KBM-7 (cell line): Measurements from ENCODE around the gene DLGAP4.
A peak's percentile ranks its signal among the peaks of the same experiment; 100 is the strongest.
"Not testable (repeated sequence)": the region's sequence is repeated elsewhere in the genome, so short reads cannot be mapped to it uniquely, and the experiment has no call there.

ENCODE experiments used
- DNase-seq: peaks from one replicate; pipeline ENCODE4 v3.0.0-alpha.2; 2015
- in situ Hi-C: fragments of 300-500 bp; cut with MboI; formaldehyde crosslinking; loops from 2 replicates; pipeline ENCODE4 v1.14.3; 2020; ENCODE audit warnings: low sequenced_read_pairs, low pct_unique_long_range_greater_than_20kb, mixed read lengths

DLGAP4 gene

DNA sequence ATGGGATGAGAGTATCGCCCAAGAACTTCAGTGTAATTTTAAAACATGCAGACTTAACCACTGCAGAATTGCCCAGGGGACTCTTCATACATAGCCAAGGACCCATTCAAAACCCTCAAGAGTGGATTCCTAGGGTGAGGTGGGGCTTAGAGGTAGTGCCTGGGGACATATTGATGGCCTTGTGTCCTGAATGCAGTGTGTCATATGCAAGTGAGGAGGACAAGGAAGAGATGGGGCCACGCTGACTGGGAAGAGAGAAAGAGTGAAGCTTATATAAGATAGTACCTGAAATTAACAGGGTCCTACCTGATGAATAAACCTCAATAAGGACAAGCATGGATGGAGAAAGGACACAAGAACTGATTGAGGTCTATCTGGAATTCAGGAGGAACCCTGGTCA is 249.1 kb downstream of the DLGAP4 start:
- in situ Hi-C loops, result no loop called here
- DNase-seq, result no peak

DNA sequence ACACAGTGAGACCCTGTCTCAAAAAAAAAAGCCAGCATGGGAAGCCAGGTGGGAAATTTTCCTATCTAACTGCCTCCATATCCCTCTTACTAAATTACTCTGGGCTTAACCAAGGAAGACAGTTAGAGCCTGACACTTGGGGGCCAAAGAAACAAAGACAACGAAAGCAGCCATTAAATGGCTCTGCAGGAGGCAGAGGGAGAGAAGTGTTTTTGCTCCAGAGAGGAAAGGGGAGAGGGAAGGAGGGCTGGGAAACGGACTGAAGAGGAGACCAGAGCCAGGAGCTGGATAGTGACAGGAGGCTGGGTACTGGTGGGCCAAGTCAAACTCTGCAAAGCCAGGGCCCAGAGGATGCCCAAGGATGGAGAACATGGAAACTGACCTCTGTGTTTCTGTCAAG is 256.6 kb downstream of the DLGAP4 start:
- in situ Hi-C loops, result no loop called here
- no peak for DNase-seq

DNA sequence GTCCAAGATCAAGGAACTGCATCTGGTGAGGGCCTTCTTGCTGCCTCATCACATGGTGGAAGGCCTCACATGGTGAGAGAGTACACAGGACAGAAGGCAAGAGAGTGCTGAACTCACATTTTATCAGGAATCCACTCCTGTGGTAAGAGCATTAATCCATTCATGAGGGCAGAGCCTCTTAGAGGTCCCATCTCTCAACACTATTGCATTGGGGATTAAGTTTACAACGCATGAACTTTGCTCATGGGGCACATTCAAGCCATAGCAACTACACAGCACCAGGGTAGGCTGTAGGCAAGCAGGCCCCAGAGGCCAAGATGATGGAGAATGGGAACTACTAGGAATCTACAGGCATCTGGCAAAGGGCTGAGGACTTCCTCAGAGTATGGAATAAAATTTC is 257.2 kb downstream of the DLGAP4 start:
- no peak for DNase-seq
- in situ Hi-C loops, result no loop called here

DNA sequence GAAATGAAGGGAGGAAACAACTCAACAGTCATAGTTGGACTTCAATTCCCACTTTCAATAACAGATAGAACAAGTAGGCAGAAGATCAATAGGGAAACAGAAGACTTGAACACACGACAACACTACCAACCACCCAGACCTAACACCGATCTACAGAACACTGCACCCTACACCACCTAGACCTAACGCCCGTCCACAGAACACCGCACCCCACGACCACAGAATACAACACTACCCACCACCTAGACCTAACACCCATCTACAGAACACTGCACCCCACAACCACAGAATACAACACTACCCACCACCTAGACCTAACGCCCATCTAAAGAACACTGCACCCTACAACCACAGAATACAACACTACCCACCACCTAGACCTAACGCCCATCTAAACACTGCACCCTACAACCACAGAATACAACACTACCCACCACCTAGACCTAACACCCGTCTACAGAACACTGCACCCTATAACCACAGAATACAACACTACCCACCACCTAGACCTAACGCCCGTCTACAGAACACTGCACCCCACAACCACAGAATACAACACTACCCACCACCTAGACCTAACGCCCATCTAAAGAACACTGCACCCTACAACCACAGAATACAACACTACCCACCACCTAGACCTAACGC is 258.1 kb downstream of the DLGAP4 start:
- in situ Hi-C loops, DNase-seq: not testable (repeated sequence)

GRCh38 chr20:36564726-36565121 is 258.6 kb downstream of the DLGAP4 start:
- DNase-seq, in situ Hi-C loops: not testable (repeated sequence)

GRCh38 chr20:36565520-36565919 is 259.4 kb downstream of the DLGAP4 start:
- in situ Hi-C loops, result no loop called here
- no peak for DNase-seq

DNA sequence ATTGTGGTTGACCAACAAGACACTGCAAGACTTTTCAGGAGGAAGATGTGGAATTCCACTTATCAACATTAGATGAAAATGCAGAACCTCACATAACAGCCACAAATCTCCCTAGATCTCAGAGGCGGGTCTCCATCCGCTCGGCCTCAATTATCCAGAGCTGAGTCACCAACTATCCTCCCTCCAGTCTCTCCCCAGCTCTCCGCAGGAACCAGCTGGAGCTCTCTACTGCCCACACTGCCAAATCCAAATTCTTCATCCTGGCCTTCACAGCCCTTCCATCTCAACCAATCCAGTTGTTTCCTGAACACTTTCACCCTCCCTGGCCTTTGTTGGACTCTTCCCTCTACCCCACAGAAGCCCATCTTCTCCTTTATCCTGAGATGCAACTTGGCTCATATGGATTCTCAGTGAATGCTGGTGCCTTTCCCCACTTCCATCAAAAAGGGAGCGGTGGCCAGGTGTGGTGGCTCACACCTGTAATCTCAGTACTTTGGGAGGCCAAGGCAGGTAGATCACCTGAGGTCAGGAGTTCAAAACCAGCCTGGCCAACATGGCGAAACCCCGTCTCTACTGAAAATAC is 263.8 kb downstream of the DLGAP4 start:
- in situ Hi-C loops, result no loop called here

GRCh38 chr20:36571564-36572504 is 265.7 kb downstream of the DLGAP4 start:
- DNase-seq, result peak; percentile 79
- in situ Hi-C loops, result no loop called here

More for the DNA sequence above, 263.8 kb downstream of the DLGAP4 start:
- peak; percentile 25 for DNase-seq

- no peak for DNase-seq
- in situ Hi-C loops, result no loop called here
Measured at GRCh38 chr20:36572701-36573102, 266.6 kb downstream of the DLGAP4 start.

GRCh38 chr20:36573103-36573797 is 267.1 kb downstream of the DLGAP4 start, which contains the start of gene TGIF2:
TGIF2 (plus strand) TSS chr20:36573597; CDS start chr20:36578775, 5,178 bp downstream.
- in situ Hi-C loops, result no loop called here

DNA sequence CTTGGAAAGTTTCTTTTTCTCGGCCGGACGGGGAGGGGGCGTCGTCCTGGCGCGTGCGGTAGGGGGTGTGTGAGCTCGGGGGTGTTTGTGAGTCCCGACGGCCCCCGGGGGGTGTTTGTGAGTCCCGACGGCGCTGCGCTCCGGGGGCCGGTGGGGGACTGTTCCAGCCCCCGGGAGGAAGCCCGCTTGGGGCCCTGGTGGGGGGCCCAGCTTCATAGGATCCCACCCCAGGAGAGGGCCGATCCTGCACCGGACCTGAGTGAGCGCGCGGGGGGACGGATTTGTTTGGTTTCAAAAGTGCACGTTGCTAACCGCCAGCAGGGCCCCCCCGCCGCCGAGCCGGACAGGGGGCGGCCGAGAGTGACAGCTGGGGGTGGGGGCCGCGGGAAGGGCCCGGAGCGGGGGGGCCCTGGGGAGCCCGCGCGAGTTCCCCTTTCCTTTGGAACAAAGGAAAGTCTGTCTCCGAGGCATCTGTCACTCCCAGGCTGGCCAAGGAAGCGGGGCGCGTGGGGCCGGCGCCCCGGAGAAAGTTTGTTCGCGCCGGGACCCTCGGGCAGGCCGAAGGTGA is 267.7 kb downstream of the DLGAP4 start:
- in situ Hi-C loops, result no loop called here

More at GRCh38 chr20:36573103-36573797, 267.1 kb downstream of the DLGAP4 start, which contains the start of gene TGIF2:
- peak; percentile 89 for DNase-seq

DNA sequence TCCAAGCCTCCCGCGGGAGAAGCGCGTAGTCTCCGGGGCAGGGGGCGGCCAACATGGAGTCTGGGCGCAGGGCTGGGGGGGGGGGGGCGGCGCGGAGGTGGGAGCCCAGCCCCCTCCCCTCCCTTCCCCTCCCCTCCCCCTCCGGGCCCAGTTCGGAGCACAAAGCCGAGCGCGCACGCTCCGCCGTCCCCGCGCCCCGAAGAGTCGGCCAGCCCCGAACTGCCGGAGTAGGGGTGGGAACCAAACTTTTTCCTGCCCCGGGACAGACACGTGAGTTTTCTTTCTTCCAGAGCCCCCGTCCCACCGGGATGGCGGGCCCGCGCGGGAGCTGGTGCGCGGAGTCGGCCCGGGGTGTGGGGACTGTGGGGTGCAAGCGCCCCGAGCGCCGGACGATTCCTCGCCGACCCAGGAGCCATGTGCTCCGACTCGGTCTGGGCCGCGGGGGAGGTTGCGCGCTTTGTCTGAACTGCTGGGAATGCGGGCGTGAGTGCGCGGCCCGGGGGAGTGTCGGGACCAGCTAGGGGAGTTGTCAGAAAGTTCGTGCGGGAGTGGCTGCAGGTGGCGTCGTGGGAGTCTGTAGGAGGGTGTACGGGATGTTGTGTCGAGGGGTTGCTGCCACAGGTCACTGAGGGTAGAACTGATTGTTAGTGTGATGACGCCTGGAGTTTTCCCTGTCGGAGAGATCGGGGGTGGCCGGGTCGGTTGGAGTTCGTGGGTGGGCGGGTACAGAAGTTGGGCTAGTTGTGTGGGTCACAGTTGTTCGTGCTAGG is 268.4 kb downstream of the DLGAP4 start:
- DNase-seq, result peak; percentile 75
- in situ Hi-C loops, result no loop called here

More for the DNA sequence above, 267.7 kb downstream of the DLGAP4 start:
- DNase-seq, result peak; percentile 62

DNA sequence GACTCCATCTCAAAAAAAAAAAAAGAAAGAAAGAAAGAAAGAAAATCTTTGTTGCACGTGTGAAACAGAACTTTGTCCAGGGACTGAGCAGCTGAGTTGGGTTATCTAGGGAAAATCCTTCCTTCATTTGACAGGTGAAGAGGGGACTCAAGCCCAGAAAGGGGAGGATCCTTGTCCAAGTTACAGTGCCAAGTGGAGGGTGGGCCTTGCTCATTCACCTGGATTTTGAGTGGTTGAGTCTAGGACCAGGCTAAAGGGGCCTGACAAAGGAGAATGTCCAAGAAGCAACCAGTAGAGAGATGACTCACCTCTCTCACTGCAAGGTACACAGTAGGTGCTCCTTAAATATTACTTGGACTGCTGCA is 269.9 kb downstream of the DLGAP4 start:
- in situ Hi-C loops, result no loop called here
- DNase-seq, result no peak
